Cardiac fibroblast (primary cell): ENCODE measurements around the gene CKS2.

Source experiments
- DNase-seq, 2 donors: peaks; one replicate each; pipeline versions ENCODE4 v3.0.0 to v3.0.0-alpha.2; 2010; ENCODE audit warnings: low read depth in 2 of 2
- H3K4me3 ChIP-seq, 2 donors: replicated peaks in 1 of 2; 1 replicate in 1 of 2; 2 replicates in 1 of 2; pipeline ENCODE4 v1.5.1; 2011; ENCODE audit warnings: low read depth in 2 of 2, low read length in 2 of 2, mild to moderate bottlenecking in 2 of 2, moderate library complexity in 1 of 2
- CTCF ChIP-seq: IDR thresholded peaks from one replicate; pipeline ENCODE4 v1.5.1; 2011; ENCODE audit warnings: low read depth, mild to moderate bottlenecking, low read length, inconsistent platforms

CKS2 gene

GRCh38 chr9:89364666-89365531, 53.9 kb downstream of the CKS2 start:
- no peak overlapping the region for H3K4me3 ChIP-seq
- TF ChIP-seq CTCF = no peak
- DNase-seq = no peak

GRCh38 chr9:89365532-89365912, 54.5 kb downstream of the CKS2 start:
- TF ChIP-seq CTCF = no peak
- H3K4me3 ChIP-seq = no peak overlapping the region
- no peak for DNase-seq
